NT2/D1 (cell line): Measurements from ENCODE around the gene DENND6B.

ENCODE experiments used
- DNase-seq: peaks from one replicate; pipeline ENCODE4 v3.0.0-alpha.2; 2011; ENCODE audit warnings: low read depth, low spot score
- H3K27me3 ChIP-seq: 2 replicates; pipeline ENCODE4 v1.6.0; 2011; ENCODE audit warnings: mild to moderate bottlenecking; ENCODE audit not compliant: insufficient read length, insufficient read depth
- H3K36me3 ChIP-seq: 2 replicates; pipeline ENCODE4 v1.6.1; 2011; ENCODE audit warnings: mild to moderate bottlenecking, low read length, mixed read lengths; ENCODE audit not compliant: insufficient read depth, insufficient read length
- H3K4me1 ChIP-seq: 2 replicates; pipeline ENCODE4 v1.5.1; 2011; ENCODE audit not compliant: insufficient read depth, insufficient read length
- H3K4me3 ChIP-seq: 2 replicates; pipeline ENCODE4 v1.5.1; 2011; ENCODE audit warnings: low read depth; ENCODE audit not compliant: insufficient read length
- H3K9ac ChIP-seq: 2 replicates; pipeline ENCODE4 v1.6.0; 2011; ENCODE audit warnings: low read depth; ENCODE audit not compliant: insufficient read length
- H3K9me3 ChIP-seq: 2 replicates; pipeline ENCODE4 v1.5.1; 2011; ENCODE audit warnings: mild to moderate bottlenecking, low read length; ENCODE audit not compliant: insufficient read depth
- SUZ12 ChIP-seq: IDR thresholded peaks from 2 replicates; pipeline ENCODE4 v1.6.1; 2011; ENCODE audit not compliant: insufficient read length, insufficient read depth; ENCODE audit errors: extremely low read depth
- YY1 ChIP-seq: IDR thresholded peaks from 2 replicates; pipeline ENCODE4 v1.6.1; 2011; ENCODE audit not compliant: insufficient read length, insufficient read depth
- ZNF274 ChIP-seq: IDR thresholded peaks from 2 replicates; pipeline ENCODE4 v1.6.1; 2011; ENCODE audit warnings: mild to moderate bottlenecking, low read depth, low read length

The DENND6B gene

GRCh38 chr22:50286701-50287318 is 40.0 kb downstream of the DENND6B start:
- no peak for TF ChIP-seq YY1
- TF ChIP-seq SUZ12: no peak
- no peak for TF ChIP-seq ZNF274
- DNase-seq: no peak
- H3K4me3 ChIP-seq: no peak overlapping the region
- peaks cover 76% of the 10 kb centered on the region for H3K36me3 ChIP-seq
- no peak overlapping the region for H3K9ac ChIP-seq
- no peaks in the 10 kb centered on the region for H3K27me3 ChIP-seq
- H3K4me1 ChIP-seq: peaks cover 4% of the 10 kb centered on the region
- H3K9me3 ChIP-seq: no peaks in the 10 kb centered on the region

DNA sequence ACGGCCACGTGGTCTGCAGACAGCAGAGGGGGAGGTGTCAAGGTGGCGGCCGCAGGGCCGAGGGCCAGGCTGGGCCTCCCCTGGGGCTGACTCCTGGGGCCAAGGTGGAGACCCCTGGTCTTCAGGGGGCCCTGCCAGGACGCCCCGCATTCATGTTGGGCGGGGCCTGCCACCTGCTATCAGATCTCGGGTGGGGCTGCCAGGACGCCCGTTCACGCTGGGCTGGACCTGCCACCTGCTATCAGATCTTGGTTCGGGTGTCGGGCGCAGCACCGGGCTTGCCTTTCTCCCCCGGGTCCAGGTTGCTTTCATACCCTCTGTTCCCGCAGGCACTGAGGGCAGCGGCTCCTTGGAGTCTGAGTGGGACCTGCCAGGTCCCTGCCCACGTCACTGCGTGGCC is 40.5 kb downstream of the DENND6B start:
- Histone ChIP-seq H3K4me3 (no peak overlapping the region), H3K4me1 (no peaks in the 10 kb centered on the region), H3K27me3 (no peaks in the 10 kb centered on the region), H3K9ac (no peak overlapping the region), H3K9me3 (no peaks in the 10 kb centered on the region), H3K36me3 (peaks cover 76% of the 10 kb centered on the region)
- no peak for DNase-seq
- no peak for TF ChIP-seq YY1
- TF ChIP-seq SUZ12: no peak
- no peak for TF ChIP-seq ZNF274

DNA sequence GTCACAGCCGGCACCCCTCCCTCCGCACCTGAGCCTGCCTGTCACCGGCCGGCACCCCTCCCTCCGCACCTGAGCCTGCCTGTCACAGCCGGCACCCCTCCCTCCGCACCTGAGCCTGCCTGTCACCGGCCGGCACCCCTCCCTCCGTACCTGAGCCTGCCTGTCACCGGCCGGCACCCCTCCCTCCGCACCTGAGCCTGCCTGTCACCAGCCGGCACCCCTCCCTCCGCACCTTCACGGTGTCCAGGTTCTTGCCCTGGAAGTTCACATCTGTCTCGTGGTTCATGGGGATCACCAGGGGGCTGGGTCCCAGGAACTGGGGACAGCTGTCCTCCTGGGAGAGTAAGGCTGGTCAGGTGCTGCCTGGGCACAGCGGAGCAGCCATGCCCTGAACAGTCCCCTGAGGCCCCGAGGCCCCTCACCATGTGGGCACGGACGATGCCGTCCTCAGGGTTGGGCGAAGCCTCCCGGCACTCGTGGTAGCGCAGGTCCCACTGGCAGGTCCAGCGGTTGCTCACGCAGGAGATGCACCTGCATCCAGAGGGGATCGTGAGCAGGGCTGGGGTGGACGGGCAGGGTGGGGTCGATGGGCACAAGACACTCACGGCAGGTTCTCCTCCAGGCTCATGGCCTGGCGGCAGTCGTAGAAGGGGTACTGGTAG is 41.1 kb downstream of the DENND6B start:
- H3K27me3 ChIP-seq: no peaks in the 10 kb centered on the region
- H3K9ac ChIP-seq: no peak overlapping the region
- H3K4me1 ChIP-seq: no peaks in the 10 kb centered on the region
- H3K4me3 ChIP-seq: no peak overlapping the region
- no peaks in the 10 kb centered on the region for H3K9me3 ChIP-seq
- no peak for DNase-seq
- H3K36me3 ChIP-seq: peaks cover 76% of the 10 kb centered on the region
- TF ChIP-seq SUZ12 (no peak), ZNF274 (no peak), YY1 (no peak)

DNA sequence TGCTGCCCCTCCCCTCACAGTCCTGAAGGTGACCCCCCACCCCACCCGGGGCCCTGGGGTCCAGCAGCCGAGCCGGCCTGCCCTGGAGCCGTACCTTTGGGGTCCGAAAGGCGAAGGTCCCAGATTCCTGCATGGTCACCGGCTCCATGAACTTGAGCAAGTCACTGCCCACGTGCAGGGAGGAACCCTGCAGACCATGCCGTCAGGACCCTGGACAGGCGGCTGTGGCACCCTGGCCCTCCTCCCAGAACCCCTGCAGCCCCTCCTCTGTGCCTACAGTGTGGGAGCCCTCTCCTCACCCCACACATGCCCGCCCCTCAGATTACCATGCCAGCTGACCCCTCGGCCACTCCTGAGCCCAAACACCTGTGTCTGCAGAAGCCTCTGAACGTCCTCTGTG is 42.3 kb downstream of the DENND6B start:
- H3K4me1 ChIP-seq: no peaks in the 10 kb centered on the region
- TF ChIP-seq SUZ12 (no peak), ZNF274 (no peak), YY1 (no peak)
- peaks cover 75% of the 10 kb centered on the region for H3K36me3 ChIP-seq
- H3K27me3 ChIP-seq: no peaks in the 10 kb centered on the region
- H3K4me3 ChIP-seq: no peak overlapping the region
- H3K9me3 ChIP-seq: no peaks in the 10 kb centered on the region
- H3K9ac ChIP-seq: no peak overlapping the region
- no peak for DNase-seq

DNA sequence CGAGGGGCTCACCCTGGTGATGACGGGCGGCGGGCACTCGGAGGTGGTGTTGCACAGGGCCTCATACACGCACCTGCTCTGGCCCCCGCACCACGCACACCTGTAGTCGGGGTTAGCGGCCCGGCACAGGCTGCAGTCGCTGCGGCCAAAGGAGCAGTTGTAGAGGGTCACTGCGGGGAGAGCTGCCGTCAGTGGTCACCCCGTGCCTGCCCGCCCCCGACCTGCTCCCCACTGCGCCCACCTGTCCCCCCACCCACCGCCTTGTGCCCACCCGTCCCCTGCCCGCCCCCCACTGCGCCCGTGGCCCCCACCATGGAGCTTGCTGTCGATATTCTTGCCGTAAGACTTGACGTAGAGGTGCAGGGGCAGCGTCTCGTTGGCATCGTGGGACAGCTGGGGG is 43.0 kb downstream of the DENND6B start:
- Histone ChIP-seq H3K36me3 (peaks cover 74% of the 10 kb centered on the region), H3K4me3 (no peak overlapping the region)

DNA sequence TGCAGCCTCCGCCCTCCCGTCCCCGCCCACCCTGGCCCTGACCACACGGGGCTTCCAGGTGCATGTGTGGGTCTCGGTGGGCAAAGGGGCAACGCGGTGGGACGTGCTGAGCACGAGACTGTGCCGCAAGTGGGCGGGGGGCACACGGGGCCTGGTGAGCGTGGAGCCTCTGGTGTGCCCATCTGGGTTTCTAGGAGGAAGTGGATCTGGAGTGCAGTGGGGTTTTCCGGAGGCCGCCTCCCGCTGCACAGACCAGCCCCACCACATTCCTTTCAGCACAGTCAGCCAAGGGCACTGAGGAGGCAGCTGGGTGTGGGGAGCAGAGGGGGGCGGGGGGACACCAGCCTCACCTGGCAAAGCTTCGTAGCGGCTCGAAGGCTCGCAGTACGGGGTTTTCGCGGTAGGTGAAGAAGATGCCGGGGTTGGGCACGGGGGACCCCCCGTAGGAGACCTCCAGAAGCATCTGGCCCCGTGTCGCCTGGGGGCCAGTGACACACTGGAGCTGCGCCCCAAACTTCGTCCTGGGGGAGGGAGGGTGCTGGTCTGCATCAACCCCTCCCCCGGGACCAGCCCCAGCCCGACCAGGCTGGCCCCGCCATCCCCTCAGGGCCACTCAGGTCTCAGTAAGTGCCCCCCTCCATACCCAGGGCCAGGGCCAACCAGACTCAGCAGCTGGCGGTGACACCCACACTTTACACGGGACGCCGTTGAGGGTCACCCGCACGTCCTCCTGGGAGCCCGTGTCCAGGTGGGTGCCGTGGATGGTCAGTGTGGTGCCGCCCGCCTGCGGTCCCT is 44.3 kb downstream of the DENND6B start:
- no peak for TF ChIP-seq SUZ12
- TF ChIP-seq ZNF274: no peak
- TF ChIP-seq YY1: no peak
- DNase-seq: no peak
- H3K4me1 ChIP-seq: no peaks in the 10 kb centered on the region
- no peak overlapping the region for H3K9ac ChIP-seq
- no peaks in the 10 kb centered on the region for H3K9me3 ChIP-seq
- H3K4me3 ChIP-seq: no peak overlapping the region
- H3K36me3 ChIP-seq: peaks cover 76% of the 10 kb centered on the region
- H3K27me3 ChIP-seq: no peaks in the 10 kb centered on the region

More for the DNA sequence above, 43.0 kb downstream of the DENND6B start:
- DNase-seq: no peak
- no peak overlapping the region for H3K9ac ChIP-seq
- H3K4me1 ChIP-seq: no peaks in the 10 kb centered on the region
- H3K27me3 ChIP-seq: no peaks in the 10 kb centered on the region
- TF ChIP-seq SUZ12 (no peak), ZNF274 (no peak), YY1 (no peak)
- no peaks in the 10 kb centered on the region for H3K9me3 ChIP-seq

- Histone ChIP-seq H3K9ac (no peak overlapping the region), H3K4me3 (no peak overlapping the region), H3K4me1 (no peaks in the 10 kb centered on the region), H3K36me3 (peaks cover 79% of the 10 kb centered on the region), H3K27me3 (no peaks in the 10 kb centered on the region), H3K9me3 (no peaks in the 10 kb centered on the region)
- DNase-seq: no peak
- TF ChIP-seq SUZ12 (no peak), YY1 (no peak), ZNF274 (no peak)
Observed at GRCh38 chr22:50281957-50282356, 44.9 kb downstream of the DENND6B start.
